Measurements from ENCODE around the gene LDLRAD4. TPM values are rescaled to one million over a fixed set of nuclear protein-coding genes. Genes with fewer than 3 reads are reported as not detected.

LDLRAD4 gene
- total and polyA plus RNA-seq, 9 of the 15 experiments (the other 6 are each of a cell fraction or from before 2014, with no cell fraction given): 0.01 TPM; not detected in 8

GRCh38 chr18:13481331-13481730, 262.8 kb downstream of the LDLRAD4 start:
- Histone ChIP-seq H3K36me3 (ENCODE audit: control insufficient read depth, insufficient read depth, low read length) (no peaks in the 10 kb centered on the region), H3K9ac (ENCODE audit: insufficient read depth in 1 of 2, low read depth in 2 of 2, low read length in 2 of 2) (no peak overlapping the region), H3K4me1 (replicated peaks in 1 of 2; ENCODE audit: control insufficient read depth in 2 of 2, insufficient read depth in 2 of 2, low read length in 2 of 2) (no peaks in the 10 kb centered on the region), H4K20me1 (replicated peaks; ENCODE audit: control insufficient read depth, insufficient read depth, low read length) (no peaks in the 10 kb centered on the region), H3K27me3 (ENCODE audit: control insufficient read depth in 2 of 2, insufficient read depth in 2 of 2, low read length in 2 of 2) (peaks cover 6 to 27% of the 10 kb centered on the region in 2 experiments; a peak in 3 of 5 replicates), H3K9me1 (ENCODE audit: control insufficient read depth, insufficient read depth, low read length) (no peaks in the 10 kb centered on the region), H3K9me3 (replicated peaks; ENCODE audit: control insufficient read depth, insufficient read depth, low read depth, low read length) (no peaks in the 10 kb centered on the region), H3K4me2 (ENCODE audit: insufficient read depth, low read length) (no peak overlapping the region), H3K4me3 (no peak overlapping the region), H3K79me2 (ENCODE audit: control insufficient read depth, insufficient read depth, low read length) (no peaks in the 10 kb centered on the region), H3K27ac (ENCODE audit: extremely low read depth, low read depth, low read length) (no peak overlapping the region), H2AFZ (ENCODE audit: low read depth, low read length) (no peak overlapping the region)
- no TSS peak for BruUV-seq (replicated peaks)
- intact Hi-C loops (cut with micrococcal nuclease): no loop called here
- POLR2A ChIA-PET: interaction anchor here (0.6 kb wide), 1 partner anchor 290 kb away, joined by 3 read pairs; no protein-coding TSS in a partner anchor
- WGBS (ENCODE audit: insufficient coverage, low coverage, missing lambda C conversion rate): 2% methylated on average over 11 of the region's 11 CpGs
- FAIRE-seq (no peak), ATAC-seq (no peak), DNase-seq (ENCODE audit: extremely low read depth in 1 of 4, low spot score in 3 of 4) (no peak)
- CTCF ChIA-PET (ENCODE audit: low intra/inter-chr PET ratio): no interaction called here
- in situ Hi-C loops (cut with MboI): no loop called here
- TF ChIP-seq GATA2 (CRISPR knock-in tag; IDR thresholded peaks at IDR 0.05) (no peak), MITF (IDR thresholded peaks at IDR 0.05) (no peak), ERF (CRISPR knock-in tag; IDR thresholded peaks at IDR 0.05) (no peak)

GRCh38 chr18:13481820-13482617, 263.5 kb downstream of the LDLRAD4 start:
- CTCF ChIA-PET (ENCODE audit: low intra/inter-chr PET ratio): no interaction called here
- no TSS peak for BruUV-seq (replicated peaks)
- Histone ChIP-seq H3K9ac (ENCODE audit: insufficient read depth in 1 of 2, low read depth in 2 of 2, low read length in 2 of 2) (no peak overlapping the region), H2AFZ (ENCODE audit: low read depth, low read length) (no peak overlapping the region), H3K27ac (ENCODE audit: extremely low read depth, low read depth, low read length) (no peak overlapping the region), H3K36me3 (ENCODE audit: control insufficient read depth, insufficient read depth, low read length) (no peaks in the 10 kb centered on the region), H4K20me1 (replicated peaks; ENCODE audit: control insufficient read depth, insufficient read depth, low read length) (no peaks in the 10 kb centered on the region), H3K4me1 (replicated peaks in 1 of 2; ENCODE audit: control insufficient read depth in 2 of 2, insufficient read depth in 2 of 2, low read length in 2 of 2) (no peaks in the 10 kb centered on the region), H3K79me2 (ENCODE audit: control insufficient read depth, insufficient read depth, low read length) (no peaks in the 10 kb centered on the region), H3K9me3 (replicated peaks; ENCODE audit: control insufficient read depth, insufficient read depth, low read depth, low read length) (no peaks in the 10 kb centered on the region), H3K27me3 (ENCODE audit: control insufficient read depth in 2 of 2, insufficient read depth in 2 of 2, low read length in 2 of 2) (peaks cover 6 to 27% of the 10 kb centered on the region in 2 experiments; a peak in 3 of 5 replicates), H3K4me3 (no peak overlapping the region), H3K9me1 (ENCODE audit: control insufficient read depth, insufficient read depth, low read length) (no peaks in the 10 kb centered on the region), H3K4me2 (ENCODE audit: insufficient read depth, low read length) (no peak overlapping the region)
- TF ChIP-seq USF1 (CRISPR knock-in tag; IDR thresholded peaks at IDR 0.05): no peak
- TF ChIP-seq ELF1 (tag; IDR thresholded peaks at IDR 0.05): no peak
- no peak for TF ChIP-seq SIN3B (IDR thresholded peaks at IDR 0.05; ENCODE audit: low read depth)
- TF ChIP-seq L3MBTL2 (IDR thresholded peaks at IDR 0.05): no peak
- TF ChIP-seq JUNB (CRISPR knock-in tag; conservative IDR thresholded peaks at IDR 0.05): no peak
- POLR2A ChIA-PET: no interaction called here
- DNase-seq (ENCODE audit: extremely low read depth in 1 of 4, low spot score in 3 of 4) (no peak), FAIRE-seq (no peak), ATAC-seq (no peak)
- in situ Hi-C loops (cut with MboI) (no loop called here), intact Hi-C loops (cut with micrococcal nuclease) (no loop called here)
- 1% methylated on average over 14 of the region's 14 CpGs for WGBS (ENCODE audit: insufficient coverage, low coverage, missing lambda C conversion rate)

Measured in K562 (cell line).